HG02623 (cell line): ENCODE results near the gene ATOX1.
"Not testable (repeated sequence)": the region's sequence is repeated elsewhere in the genome, so short reads cannot be mapped to it uniquely, and the experiment has no call there.

Experiments used
- ATAC-seq: cut with Tn5 transposase; IDR thresholded peaks from one replicate; pipeline ENCODE4 v1.9.1; 2021; ENCODE audit warnings: moderate library complexity; ENCODE audit not compliant: unreplicated experiment

Gene ATOX1, protein sequence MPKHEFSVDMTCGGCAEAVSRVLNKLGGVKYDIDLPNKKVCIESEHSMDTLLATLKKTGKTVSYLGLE

DNA sequence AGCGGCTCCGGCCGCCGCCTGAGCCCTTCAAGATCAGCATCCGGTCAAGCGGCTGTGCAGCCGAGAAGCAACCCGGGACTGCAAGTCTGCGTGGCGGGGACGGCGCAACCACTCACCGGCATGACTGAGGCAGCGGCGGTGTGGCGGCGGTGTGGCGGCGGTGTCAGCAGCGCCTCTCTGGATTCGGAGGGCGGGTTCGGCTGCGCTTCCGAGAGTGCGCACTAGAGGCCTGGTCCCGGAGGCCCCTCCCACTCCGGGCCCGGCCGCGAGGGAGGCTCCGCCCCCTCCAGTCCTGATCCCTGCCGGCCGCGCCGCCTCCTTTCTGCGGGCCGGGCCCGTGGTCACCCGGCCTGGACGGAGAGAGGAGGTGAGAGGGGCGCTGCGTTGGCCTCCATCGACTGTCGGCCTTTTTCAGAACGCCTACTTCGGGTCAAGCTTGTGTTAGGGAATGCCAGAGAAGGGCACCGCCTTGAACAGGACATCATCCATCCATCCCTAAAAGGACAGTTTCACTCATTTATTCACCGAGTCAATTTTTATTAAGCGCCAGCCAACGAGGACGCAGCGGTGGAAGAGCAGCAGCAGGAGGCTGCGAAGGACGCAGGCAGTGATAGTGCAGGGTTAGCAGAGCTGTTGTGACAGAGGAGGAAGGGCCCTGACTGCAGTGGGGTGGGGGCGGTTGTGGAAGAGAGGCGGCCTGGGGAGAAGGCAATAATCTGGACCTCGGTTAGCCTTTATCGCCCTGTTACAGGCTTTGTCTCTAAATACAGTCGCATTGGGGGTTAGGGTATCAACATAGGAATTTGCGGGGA, at the start of gene ATOX1:
Gene ATOX1, minus strand, starts transcription at position 202 of the 812 bp plus-strand sequence. Its CDS starts 80 bp downstream, at position 122.
- peak; percentile 97 for ATAC-seq

DNA sequence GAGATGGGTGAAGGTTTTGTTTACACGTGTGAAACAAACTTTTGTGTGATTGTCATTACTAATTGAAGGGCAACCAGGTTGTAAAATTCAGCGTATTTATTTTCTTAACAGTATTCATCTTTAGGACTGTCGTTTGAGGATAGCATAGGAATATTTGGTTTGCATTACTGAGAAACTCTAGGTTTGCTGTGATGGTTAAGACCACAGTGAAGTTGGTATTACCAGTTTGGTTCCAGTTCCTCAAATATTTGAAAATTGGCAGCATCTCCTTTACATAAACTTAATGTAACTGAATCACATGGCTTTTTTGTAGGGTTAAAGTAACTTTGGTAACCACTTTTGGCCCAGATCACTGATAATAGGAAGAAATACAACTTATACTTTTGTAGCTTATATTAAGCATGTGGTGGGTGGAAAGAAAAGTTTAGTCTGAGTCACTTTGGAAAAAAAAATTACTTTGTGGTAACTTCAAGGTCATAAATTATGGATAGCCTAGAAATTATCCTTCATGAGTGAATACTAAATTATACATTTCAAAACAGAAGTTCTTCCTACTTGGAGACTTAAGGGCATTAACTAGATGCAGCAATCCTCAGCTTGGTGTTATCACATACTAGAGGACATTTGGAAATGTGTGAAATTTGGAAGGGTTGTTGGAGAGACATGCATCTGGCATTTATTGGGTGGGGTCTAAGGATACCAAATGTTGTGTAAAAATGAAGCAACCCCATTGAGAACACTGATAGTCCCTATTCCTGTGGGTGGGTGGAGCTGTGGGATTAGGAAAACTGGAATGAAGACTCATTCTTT, 47.2 kb upstream of the ATOX1 start:
- ATAC-seq = no peak

DNA sequence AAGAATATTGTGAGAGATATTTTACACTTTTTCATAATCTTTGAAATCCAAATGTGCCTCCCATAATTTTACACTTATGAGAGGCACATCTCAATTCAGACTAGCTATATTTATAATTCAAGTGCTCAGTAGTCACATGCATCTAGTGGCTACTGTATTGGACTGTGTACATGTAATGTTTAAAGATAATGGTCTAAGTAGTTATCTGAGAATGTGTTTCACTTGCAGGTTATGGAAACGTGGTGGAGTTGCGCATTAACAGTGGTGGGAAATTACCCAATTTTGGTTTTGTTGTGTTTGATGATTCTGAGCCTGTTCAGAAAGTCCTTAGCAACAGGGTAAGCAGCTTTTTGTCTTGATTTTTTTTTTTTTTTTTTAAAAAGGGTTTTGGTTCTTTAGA, 42.1 kb upstream of the ATOX1 start:
- ATAC-seq = no peak

GRCh38 chr5:151799407-151799806, 41.0 kb upstream of the ATOX1 start:
- no peak for ATAC-seq

DNA sequence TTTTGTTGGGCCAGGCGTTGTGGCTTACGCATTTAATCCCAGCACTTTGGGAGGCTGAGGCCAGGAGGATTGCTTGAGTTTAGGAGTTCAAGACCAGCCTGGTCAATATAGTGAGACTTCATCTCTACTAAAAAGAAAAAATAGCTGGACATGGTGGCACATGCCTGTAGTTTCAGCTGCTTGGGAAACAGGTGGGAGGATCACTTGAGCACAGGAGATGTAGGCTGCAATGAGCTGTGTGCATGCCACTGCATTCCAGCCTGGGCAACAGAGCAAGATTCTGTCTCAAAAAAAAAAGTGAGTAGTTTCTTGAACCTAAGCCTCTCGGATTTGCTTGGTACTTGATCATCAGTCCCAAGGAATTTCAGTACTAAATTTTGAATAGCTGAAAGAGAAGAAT, 40.2 kb upstream of the ATOX1 start:
- no peak for ATAC-seq

- ATAC-seq = no peak
Measured at GRCh38 chr5:151795426-151795825, 37.0 kb upstream of the ATOX1 start.

DNA sequence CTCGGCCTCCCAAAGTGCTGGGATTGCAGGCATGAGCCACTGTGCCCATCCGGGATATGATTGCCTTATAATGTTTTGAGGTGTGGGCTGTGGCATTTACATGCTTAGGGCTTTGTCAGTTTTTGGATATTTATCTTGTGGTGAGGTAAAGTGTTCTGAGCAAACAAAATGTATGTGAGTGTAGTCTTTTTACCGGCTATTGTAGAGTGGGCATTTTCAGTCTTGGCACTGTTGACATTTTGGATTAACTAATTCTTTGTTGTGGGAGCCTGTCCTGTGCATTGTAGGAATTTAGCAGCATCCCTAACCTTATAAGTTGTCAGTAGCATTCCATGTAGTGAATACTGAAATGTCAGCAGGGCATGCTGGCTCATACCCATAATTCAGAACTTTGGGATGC, 34.9 kb upstream of the ATOX1 start:
- no peak for ATAC-seq

DNA sequence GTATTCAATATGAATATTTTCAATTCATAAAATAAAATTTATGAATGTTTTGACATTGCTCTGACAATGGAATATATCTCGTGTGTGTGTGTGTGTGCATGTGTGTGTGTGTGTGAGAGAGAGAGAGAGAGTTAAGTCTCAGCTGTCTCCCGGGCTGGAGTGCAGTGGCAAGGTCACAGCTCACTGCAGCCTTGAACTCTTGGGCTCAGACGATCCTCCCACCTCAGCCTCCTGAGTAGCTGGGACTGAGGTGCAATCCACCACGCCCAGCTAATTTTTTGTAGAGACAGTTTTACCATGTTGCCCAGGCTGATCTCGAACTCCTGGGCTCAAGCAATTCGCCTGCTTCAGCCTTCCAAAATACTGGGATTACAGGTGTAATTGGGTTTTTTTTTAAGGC, 29.4 kb upstream of the ATOX1 start:
- no peak for ATAC-seq

DNA sequence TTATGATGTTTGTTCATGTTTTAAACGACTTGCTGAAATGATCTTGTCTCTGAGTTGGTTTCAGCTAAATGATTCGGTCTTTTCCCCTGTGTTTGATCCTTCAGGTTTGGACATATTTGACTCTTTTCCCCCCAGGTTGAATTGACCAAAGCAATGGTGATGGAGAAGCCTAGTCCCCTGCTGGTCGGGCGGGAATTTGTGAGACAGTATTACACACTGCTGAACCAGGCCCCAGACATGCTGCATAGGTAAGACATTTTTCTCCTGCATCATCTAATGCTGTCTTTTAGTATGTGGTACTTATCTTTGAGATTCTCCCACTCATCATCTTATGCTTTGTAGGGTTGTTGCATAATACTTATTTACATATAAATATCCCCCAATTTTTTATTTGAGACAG, 28.0 kb upstream of the ATOX1 start:
- no peak for ATAC-seq

DNA sequence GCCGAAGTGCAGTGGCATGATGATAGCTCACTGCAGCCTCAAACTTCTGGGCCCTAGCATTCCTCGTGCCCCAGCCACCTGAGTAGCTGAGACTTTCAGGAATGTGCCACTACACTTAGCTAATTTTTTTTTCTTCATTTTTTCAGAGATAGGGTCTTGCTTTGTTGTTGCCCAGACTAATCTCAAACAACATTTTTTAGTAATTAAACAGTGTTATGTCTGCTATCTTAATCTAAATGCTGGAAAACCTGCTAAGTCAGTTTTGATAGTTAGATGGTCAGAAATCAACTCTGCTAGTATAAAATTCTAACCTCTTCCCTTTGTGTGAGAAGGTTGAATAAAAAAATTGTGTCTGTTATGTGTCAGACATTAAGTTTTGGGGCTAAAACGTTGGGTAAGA, 25.7 kb upstream of the ATOX1 start:
- ATAC-seq = no peak

DNA sequence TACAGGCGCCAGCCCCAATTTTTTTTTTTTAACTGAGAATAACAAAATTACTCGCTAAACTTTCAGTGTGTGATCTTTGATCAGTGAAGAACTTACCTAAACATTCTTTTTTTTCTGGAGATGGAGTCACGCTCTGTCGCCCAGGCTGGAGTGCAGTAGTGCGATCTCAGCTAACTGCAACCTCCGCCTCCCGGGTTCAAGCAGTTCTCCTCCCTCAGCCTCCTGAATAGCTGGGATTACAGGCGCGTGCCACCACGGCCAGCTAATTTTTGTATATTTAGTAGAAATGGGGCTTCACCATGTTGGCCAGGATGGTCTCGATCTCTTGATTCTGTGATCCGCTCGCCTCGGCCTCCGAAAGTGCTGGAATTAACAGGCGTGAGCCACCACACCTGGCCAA, 25.2 kb upstream of the ATOX1 start:
- ATAC-seq = not testable (repeated sequence)

- ATAC-seq = no peak
Measured at GRCh38 chr5:151781201-151781600, 22.8 kb upstream of the ATOX1 start.

- ATAC-seq = no peak
Measured at GRCh38 chr5:151780348-151780747, 21.9 kb upstream of the ATOX1 start.

GRCh38 chr5:151779531-151780125, 21.2 kb upstream of the ATOX1 start:
- peak; percentile 45 for ATAC-seq

GRCh38 chr5:151775025-151775606, 16.7 kb upstream of the ATOX1 start:
- ATAC-seq = no peak

GRCh38 chr5:151773951-151774350, 15.5 kb upstream of the ATOX1 start:
- ATAC-seq = no peak

DNA sequence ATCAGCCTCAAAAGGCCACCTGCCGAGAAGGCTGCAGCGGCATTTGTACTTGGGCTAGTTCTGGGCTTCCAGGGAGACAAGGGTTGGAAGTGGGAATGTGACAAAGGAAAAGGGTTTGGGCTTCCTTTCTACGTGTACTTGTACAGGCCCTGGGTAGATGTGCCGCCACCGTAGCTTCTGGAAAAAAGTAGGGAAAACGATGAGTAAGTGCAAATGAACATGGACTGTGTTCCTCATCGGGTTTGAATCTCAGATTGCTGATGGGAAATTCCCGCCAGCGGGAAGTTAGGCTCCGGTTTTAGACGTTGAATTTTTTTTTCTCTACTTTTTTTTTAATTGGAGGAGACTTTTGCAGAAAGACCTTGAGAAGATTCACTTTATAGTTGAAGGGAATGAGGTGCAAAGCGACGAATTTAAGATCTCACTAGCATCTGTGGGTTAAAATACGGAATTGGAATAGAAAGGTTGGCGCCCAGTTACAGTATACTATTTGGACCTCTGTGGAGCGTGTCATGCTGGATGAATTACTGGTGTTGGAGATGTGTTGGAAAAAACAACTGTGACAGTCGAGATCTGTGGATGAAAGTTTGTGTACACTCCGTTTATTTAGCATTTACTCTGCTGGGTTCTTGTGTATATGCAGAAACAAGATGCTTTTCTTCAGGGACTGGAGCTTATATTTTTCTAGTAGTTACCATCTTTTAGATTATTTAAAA, 14.6 kb upstream of the ATOX1 start:
- no peak for ATAC-seq

- no peak for ATAC-seq
Measured at GRCh38 chr5:151772029-151772845, 13.8 kb upstream of the ATOX1 start.

DNA sequence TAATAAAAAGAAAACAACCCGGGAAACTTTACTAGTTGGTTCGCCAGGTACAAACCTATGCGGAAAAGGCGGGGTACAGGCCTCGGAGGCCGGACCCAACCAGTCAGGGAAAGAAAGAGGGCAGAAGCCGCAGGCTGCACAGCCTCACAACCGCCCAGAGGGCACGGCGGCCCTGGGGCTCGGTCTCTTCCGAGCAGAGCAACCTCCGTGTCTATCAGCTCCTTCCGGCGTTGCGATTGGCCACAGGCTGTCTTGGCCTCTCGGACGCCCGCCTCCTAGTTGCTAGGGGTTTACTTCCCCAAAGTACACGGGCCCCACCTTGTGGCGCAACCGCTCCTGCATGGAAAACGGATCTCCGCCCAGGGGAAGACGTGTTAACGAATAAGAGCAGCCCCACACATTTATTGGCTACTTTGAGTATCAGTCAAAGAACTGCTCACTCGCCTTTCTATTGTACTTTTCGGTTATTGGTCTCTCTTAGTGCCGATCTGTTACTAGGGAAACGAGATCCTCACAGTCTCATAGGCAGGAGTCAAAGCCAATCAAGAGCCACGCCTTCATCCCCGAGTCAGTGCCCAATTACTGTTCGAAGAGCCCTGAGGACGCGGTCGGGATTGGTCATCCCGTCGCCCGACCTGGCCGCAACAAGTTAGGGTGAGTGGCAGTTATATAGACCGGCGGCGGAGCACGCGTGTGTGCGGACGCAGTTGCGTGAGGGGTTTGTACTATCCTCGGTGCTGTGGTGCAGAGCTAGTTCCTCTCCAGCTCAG, 13.0 kb upstream of the ATOX1 start, which contains the start of gene G3BP1:
Gene G3BP1, plus strand, starts transcription at position 696 of the 770 bp plus-strand sequence. CDS start 14,667 bp downstream, outside the sequence.
- ATAC-seq = peak; percentile 79
